Loucy (cell line): ENCODE measurements around the gene AKIP1.

Experiments used
- EZH2phosphoT487 ChIP-seq: fragments of 200-600 bp; IDR thresholded peaks from 2 replicates; pipeline ENCODE4 v1.6.1; 2018; ENCODE audit warnings: antibody characterized with exemption, mild to moderate bottlenecking, moderate library complexity, borderline replicate concordance
- TF ChIP-seq, protein P1 (sequence below): fragments of 200-600 bp; sonication (generic); conservative IDR thresholded peaks from 2 replicates; pipeline ENCODE4 v1.5.1; 2014; ENCODE audit warnings: mild to moderate bottlenecking, antibody characterized with exemption, low read length

DNA sequence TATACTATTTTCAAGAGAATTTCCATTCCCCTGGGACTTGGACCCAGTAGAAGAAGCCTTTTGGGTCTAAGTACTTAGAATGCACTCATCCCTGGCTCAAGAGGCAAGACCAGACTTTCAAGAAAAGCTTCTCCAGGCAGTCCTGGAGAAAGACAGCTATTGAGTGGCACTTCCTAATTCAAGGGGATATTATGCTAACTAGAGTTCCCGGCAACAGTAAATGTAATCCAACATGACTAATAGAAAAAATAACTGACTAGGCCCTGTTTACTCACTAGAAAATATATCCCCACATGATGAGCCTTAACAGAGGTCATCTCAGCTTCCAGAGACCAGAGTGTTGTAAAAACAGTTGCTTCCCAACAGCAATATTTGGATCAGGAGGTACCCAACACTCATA lies 47.2 kb upstream of the AKIP1 start:
- TF ChIP-seq, protein P1, sequence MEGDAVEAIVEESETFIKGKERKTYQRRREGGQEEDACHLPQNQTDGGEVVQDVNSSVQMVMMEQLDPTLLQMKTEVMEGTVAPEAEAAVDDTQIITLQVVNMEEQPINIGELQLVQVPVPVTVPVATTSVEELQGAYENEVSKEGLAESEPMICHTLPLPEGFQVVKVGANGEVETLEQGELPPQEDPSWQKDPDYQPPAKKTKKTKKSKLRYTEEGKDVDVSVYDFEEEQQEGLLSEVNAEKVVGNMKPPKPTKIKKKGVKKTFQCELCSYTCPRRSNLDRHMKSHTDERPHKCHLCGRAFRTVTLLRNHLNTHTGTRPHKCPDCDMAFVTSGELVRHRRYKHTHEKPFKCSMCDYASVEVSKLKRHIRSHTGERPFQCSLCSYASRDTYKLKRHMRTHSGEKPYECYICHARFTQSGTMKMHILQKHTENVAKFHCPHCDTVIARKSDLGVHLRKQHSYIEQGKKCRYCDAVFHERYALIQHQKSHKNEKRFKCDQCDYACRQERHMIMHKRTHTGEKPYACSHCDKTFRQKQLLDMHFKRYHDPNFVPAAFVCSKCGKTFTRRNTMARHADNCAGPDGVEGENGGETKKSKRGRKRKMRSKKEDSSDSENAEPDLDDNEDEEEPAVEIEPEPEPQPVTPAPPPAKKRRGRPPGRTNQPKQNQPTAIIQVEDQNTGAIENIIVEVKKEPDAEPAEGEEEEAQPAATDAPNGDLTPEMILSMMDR: no peak
- no peak for TF ChIP-seq EZH2phosphoT487
